HEK293T (cell line): ENCODE results near the gene CEBPG.

Source experiments
- CTCF ChIA-PET: fragments of 350-600 bp; formaldehyde crosslinking; extraction: SDS; loops from one replicate; lab custom pipeline; 2021; ENCODE audit warnings: antibody characterized with exemption, inconsistent platforms; lab: Yijun Ruan, JAX
- POLR2A ChIA-PET: fragments of 350-600 bp; formaldehyde crosslinking; extraction: SDS; loops from one replicate; lab custom pipeline; 2020; ENCODE audit warnings: antibody characterized with exemption, inconsistent platforms; lab: Yijun Ruan, JAX
- DNase-seq: peaks from one replicate; pipeline ENCODE4 v3.0.0; 2012; ENCODE audit warnings: mixed read lengths; ENCODE audit errors: extremely low spot score
- ARNT ChIP-seq: fragments of 450-650 bp; IDR thresholded peaks from 2 replicates; pipeline ENCODE4 v1.6.1; 2017; ENCODE audit warnings: mild to moderate bottlenecking
- BHLHE40 ChIP-seq: fragments of 450-650 bp; IDR thresholded peaks from 2 replicates; pipeline ENCODE4 v1.6.1; 2016; ENCODE audit warnings: mild to moderate bottlenecking, moderate library complexity, borderline replicate concordance
- CTBP1 ChIP-seq: fragments of 450-650 bp; IDR thresholded peaks from 2 replicates; pipeline ENCODE4 v1.6.1; 2016; ENCODE audit warnings: borderline replicate concordance
- ELF4 ChIP-seq: fragments of 450-650 bp; IDR thresholded peaks from 2 replicates; pipeline ENCODE4 v1.6.1; 2017; ENCODE audit warnings: antibody characterized with exemption
- FOXA1 ChIP-seq: fragments of 450-650 bp; IDR thresholded peaks from 2 replicates; pipeline ENCODE4 v1.6.1; 2016; ENCODE audit warnings: mild to moderate bottlenecking
- FOXK2 ChIP-seq: fragments of 450-650 bp; IDR thresholded peaks from 2 replicates; pipeline ENCODE4 v1.6.1; 2016; ENCODE audit warnings: mild to moderate bottlenecking
- FOXM1 ChIP-seq: fragments of 450-650 bp; IDR thresholded peaks from 2 replicates; pipeline ENCODE4 v1.6.1; 2017; ENCODE audit warnings: mild to moderate bottlenecking, borderline replicate concordance
- HDGF ChIP-seq: fragments of 450-650 bp; IDR thresholded peaks from 2 replicates; pipeline ENCODE4 v1.6.1; 2017; ENCODE audit warnings: antibody characterized with exemption, borderline replicate concordance
- L3MBTL2 ChIP-seq: fragments of 450-650 bp; conservative IDR thresholded peaks from 2 replicates; pipeline ENCODE4 v1.6.1; 2016; ENCODE audit warnings: mild to moderate bottlenecking
- LEF1 ChIP-seq: fragments of 450-650 bp; IDR thresholded peaks from 2 replicates; pipeline ENCODE4 v1.6.1; 2017; ENCODE audit warnings: mild to moderate bottlenecking, borderline replicate concordance
- NFRKB ChIP-seq: fragments of 450-650 bp; IDR thresholded peaks from 2 replicates; pipeline ENCODE4 v1.6.1; 2016; ENCODE audit warnings: mild to moderate bottlenecking, moderate library complexity
- SP1 ChIP-seq: fragments of 450-650 bp; IDR thresholded peaks from 2 replicates; pipeline ENCODE4 v1.6.1; 2017
- SUZ12 ChIP-seq: fragments of 450-650 bp; IDR thresholded peaks from 2 replicates; pipeline ENCODE4 v1.6.1; 2016; ENCODE audit warnings: mild to moderate bottlenecking
- ZNF384 ChIP-seq: fragments of 450-650 bp; IDR thresholded peaks from 2 replicates; pipeline ENCODE4 v1.6.1; 2016
- TF ChIP-seq, protein P1 (sequence below): fragments of 450-650 bp; IDR thresholded peaks from 2 replicates; pipeline ENCODE4 v1.6.1; 2016

The CEBPG gene

DNA sequence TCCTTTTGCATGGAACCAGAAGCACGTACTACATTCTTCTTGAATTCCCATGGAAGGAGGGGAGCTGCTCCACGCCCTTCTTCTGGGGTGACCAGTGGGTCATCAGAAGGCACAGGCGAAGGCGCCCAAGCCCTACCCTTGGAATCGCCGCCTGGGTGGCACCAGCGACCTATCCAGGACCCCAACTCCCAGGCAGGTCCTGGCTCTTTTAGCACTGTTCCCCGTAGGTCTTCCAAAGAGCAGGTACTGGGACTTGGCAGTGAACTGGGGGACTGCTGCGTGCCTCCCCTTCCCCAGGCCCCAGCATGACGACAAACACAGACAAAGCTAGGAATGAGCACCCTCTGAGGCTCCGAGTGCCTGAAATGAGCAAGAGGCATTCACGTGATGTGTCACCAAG is 45.0 kb downstream of the CEBPG start:
- POLR2A ChIA-PET: no interaction called here
- no peak for DNase-seq
- TF ChIP-seq CTBP1: no peak
- TF ChIP-seq ELF4: no peak
- no peak for TF ChIP-seq ZNF384
- no peak for TF ChIP-seq SUZ12
- no peak for TF ChIP-seq HDGF
- no peak for TF ChIP-seq FOXK2
- no peak for TF ChIP-seq LEF1
- no peak for TF ChIP-seq ARNT
- TF ChIP-seq L3MBTL2: no peak
- no peak for TF ChIP-seq FOXM1
- CTCF ChIA-PET: interaction anchor here (0.6 to 2.2 kb wide), 4 partner anchors 12 to 577 kb away, joined by 3 to 5 read pairs (median 4); no protein-coding TSS in a partner anchor

DNA sequence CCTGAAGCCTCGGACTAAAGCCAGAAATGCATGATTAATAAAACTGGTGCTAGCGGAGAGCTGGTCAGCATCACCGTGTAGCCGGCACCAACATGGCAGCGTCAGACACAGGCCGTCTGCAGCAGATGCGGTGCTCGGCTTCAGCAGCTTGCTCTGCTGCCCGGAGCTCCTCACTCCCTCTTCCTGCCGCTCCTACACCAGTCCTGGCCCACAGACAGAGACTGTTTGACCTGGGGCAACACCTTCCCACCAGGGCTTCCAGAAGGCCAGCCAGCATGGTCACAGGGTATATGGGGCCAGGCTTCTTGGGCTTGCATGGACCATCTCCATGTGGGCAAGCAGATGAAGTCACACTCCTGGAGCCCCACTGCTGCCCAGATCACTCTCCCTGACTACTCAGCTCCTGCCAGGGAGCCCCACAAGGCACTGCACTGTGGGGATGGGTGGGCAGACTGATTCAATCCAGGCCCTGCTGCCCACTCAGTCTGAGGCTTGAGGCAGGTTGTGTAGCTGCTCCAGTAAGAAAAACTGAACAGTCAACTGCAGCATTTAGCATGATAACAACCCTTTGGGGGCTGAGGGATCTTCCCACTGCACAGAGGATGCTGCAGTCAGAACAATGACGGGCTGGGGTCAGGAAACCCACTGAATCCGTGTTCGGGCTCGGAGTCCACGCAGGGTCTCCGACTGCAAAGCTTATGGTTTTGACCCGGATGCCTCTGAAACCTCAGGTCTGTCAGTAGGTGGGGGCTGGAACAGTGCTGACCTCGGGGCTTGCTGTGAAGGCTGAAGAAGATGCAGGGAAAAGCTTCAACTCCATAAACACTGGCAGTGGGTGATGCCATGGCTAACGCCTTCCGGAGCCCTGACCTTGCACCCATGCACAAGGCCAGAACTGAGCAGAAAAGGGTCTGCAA is 45.6 kb downstream of the CEBPG start:
- TF ChIP-seq L3MBTL2 (no peak), NFRKB (no peak), FOXA1 (no peak), ARNT (no peak), BHLHE40 (no peak), LEF1 (no peak), ZNF384 (no peak), SUZ12 (no peak)
- TF ChIP-seq, protein P1, sequence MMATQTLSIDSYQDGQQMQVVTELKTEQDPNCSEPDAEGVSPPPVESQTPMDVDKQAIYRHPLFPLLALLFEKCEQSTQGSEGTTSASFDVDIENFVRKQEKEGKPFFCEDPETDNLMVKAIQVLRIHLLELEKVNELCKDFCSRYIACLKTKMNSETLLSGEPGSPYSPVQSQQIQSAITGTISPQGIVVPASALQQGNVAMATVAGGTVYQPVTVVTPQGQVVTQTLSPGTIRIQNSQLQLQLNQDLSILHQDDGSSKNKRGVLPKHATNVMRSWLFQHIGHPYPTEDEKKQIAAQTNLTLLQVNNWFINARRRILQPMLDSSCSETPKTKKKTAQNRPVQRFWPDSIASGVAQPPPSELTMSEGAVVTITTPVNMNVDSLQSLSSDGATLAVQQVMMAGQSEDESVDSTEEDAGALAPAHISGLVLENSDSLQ: no peak
- DNase-seq: no peak
- CTCF ChIA-PET: interaction anchor here (0.6 to 2.2 kb wide), 3 partner anchors 11 to 359 kb away, joined by 3 to 5 read pairs (median 3); no protein-coding TSS in a partner anchor
- POLR2A ChIA-PET: interaction anchor here (0.8 kb wide), 1 partner anchor 12 kb away, joined by 3 read pairs; no protein-coding TSS in a partner anchor

DNA sequence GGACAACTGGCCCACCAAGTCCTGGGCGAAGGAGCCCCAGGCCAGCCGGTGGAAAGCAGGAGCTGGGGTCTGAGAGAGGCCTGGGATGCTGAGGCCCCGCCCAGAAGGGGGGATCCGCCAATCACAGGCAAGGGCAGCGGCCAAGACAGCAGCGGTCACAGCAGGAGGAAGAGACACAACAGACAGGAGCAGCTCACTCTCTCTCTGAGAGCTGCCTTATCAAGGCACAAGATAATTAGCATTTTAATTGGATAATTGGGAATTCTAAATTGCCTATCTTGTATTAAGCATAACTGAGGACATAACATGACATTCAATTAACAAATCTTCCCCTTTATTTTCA is 46.2 kb downstream of the CEBPG start:
- TF ChIP-seq NFRKB (no peak), ELF4 (no peak), SUZ12 (no peak), HDGF (no peak)
- TF ChIP-seq, protein P1: no peak
- no peak for DNase-seq
- ChIA-PET POLR2A (interaction anchor here (0.8 kb wide), 1 partner anchor 13 kb away, joined by 3 read pairs; no protein-coding TSS in a partner anchor), CTCF (interaction anchor here (2.2 kb wide), 1 partner anchor 11 kb away, joined by 5 read pairs; no protein-coding TSS in a partner anchor)

DNA sequence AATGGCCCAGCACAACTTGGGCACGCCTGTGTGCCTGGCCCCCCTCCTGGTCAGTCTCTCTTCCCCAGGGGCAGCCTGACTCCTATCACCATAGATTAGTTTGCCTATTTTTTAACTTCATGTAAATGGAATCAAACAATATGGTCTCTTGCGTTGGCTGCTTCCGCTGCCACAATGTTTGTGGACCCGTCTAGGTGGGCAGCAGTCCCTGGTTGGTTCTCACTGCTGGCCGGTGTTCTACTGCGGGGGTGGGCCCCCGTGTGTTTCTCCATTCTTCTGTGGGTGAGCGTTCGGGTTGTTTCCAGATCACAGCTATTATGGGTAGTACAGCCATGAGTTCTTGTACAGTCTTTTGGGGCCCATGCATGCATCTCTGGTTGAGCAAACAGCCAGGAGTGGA is 47.3 kb downstream of the CEBPG start:
- CTCF ChIA-PET: interaction anchor here (1.3 to 1.9 kb wide), 2 partner anchors 10 to 349 kb away, joined by 5 to 6 read pairs; no protein-coding TSS in a partner anchor
- no peak for TF ChIP-seq L3MBTL2
- DNase-seq: no peak
- POLR2A ChIA-PET: no interaction called here

DNA sequence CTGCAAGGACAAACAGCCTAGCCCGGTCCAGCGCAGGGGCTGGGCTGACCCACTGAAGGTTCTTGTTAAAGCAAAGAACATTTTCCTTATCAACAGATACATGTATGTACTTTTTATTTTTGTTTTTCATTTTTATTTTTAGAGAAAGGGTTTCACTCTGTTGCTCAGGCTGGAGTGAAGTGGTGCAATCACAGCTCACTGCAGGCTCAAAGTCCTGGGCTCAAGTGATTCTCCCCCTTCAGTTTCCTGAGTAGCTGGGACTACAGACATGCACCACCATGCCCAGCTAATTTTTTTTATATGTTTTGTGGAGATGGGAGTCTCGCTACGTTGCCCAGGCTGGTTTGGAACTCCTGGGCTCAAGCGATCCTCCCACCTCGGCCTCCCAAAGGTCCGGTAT is 47.9 kb downstream of the CEBPG start:
- TF ChIP-seq SP1 (no peak), FOXM1 (no peak), NFRKB (no peak), ZNF384 (no peak), ELF4 (no peak), ARNT (no peak), FOXA1 (no peak), L3MBTL2 (no peak), HDGF (no peak), CTBP1 (no peak), BHLHE40 (no peak), FOXK2 (no peak), SUZ12 (no peak)
- TF ChIP-seq, protein P1: no peak
- ChIA-PET POLR2A (no interaction called here), CTCF (interaction anchor here (1.3 to 1.9 kb wide), 2 partner anchors 9 to 348 kb away, joined by 5 to 6 read pairs; no protein-coding TSS in a partner anchor)
- no peak for DNase-seq

DNA sequence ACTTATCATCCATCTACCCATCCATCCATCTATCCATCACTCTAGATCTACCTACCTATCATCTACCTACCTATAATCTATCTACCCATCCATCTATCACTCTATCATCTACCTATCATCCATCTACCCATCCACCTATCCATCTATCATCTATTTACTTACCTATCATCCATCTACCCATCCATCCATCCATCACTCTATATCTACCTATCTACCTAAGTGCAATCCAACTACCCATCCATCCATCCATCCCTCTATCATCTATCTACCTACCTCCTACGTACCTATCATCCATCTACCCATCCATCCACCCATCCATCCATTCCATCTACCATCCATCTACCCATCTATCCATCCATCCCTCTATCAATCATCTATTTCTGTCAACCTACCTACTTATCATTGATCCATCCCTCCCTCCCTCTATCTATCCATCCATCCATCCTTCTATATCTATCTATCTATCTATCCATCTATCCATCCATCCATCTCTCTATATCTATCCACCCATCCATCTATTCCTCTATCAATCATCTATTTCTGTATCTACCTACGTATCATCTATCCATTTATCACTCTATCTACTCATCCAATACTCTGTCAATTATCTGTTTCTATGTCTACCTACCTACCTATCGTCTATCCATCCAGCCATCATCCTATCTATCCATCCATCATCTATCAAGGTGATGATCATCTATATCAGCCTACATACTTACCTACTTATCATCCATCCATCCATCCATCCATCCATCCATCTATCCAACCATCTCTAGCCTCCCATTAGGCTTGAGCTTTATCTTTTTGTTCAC is 49.1 kb downstream of the CEBPG start:
- TF ChIP-seq L3MBTL2: no peak
- TF ChIP-seq, protein P1: peak; percentile 56; the same call in 1 of the 2 replicates
- no peak for TF ChIP-seq BHLHE40
- no peak for DNase-seq
- CTCF ChIA-PET: interaction anchor here (0.6 kb wide), 1 partner anchor 846 kb away, joined by 8 read pairs; no protein-coding TSS in a partner anchor
- POLR2A ChIA-PET: no interaction called here
